H4 (cell line): ENCODE measurements around the gene AKT2. TPM values are rescaled to one million over a fixed set of nuclear protein-coding genes. Genes with fewer than 3 reads are reported as not detected.

Experiments used
- DNase-seq: peaks from one replicate; pipeline ENCODE4 v3.0.0-alpha.2; 2015; ENCODE audit warnings: low spot score
- total RNA-seq: library from RNA; depleted of rRNA; stranded (reverse); fragments of >200 nt; shearing (Covaris generic); gene quantifications from 2 replicates; pipeline ENCODE4 v1.2.3, GENCODE V29; 2014

Gene AKT2
- total RNA-seq, 1 experiment from 2014 or later: 59.2 TPM

DNA sequence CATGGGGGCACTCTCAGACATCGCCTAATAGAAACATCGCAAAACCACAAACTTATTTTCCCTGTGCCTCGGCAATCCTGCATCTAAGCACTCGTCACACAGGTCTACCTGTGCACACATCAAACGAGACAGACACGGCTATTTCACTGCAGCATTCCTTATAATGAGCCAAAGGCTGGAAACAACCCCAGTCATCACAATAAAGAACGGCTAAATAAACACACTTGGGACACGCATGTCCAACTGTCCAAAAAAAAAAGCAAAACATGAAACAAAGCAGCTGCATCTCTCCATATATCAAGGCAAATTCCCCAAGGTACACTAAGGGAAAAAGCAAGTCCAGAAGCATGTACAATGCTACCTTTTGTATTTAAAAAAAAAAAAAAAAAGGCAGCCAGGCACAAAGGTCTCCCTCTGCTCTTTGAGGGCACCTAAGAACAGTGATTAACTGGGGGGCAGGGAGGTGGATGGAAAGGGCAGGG is 31.5 kb downstream of the AKT2 start:
- no peak for DNase-seq

- DNase-seq: no peak
Measured at GRCh38 chr19:40252395-40252794, 32.8 kb downstream of the AKT2 start.

GRCh38 chr19:40251991-40252390 is 33.2 kb downstream of the AKT2 start:
- DNase-seq: no peak

DNA sequence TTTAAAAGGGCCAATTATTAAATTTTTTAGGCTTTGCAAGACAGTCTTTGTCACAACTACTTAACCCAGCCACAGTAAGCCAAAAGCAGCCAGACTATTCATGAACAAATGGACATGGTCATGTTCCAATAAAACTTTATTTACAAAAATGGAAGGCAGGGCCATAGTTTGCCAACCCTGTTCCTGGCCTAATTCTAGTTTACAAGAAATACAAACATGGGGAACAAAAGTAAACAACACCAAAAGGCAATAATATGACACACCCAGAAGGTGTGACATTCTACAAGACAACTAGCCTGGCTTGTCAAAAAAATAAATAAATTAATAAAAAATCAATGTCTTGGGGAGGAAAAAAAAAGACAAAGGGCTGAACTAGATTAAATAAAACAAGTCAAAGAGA is 33.9 kb downstream of the AKT2 start:
- DNase-seq: no peak

GRCh38 chr19:40249781-40250180 is 35.4 kb downstream of the AKT2 start:
- no peak for DNase-seq

GRCh38 chr19:40249201-40249600 is 35.9 kb downstream of the AKT2 start:
- no peak for DNase-seq

GRCh38 chr19:40247735-40248262 is 37.3 kb downstream of the AKT2 start:
- no peak for DNase-seq

DNA sequence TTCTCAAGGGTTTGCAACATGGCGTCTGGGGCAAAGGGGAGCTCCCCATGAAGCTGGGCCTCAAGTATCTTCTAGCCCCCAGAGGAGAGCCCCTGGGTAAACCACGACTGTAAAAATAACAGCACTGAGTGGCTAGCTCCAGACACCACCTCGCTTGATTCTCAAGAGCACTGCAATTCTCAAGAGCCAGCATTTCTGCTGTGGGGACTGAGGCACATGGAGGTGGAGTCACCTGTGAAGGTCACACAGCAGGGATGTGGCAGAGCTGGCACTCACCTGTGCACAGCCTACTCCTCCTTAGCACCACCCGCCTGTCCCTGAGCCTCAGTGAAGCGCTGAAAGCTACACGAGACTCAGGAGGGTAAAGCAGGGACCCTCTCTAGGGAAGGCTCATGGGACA is 38.0 kb downstream of the AKT2 start:
- no peak for DNase-seq

DNA sequence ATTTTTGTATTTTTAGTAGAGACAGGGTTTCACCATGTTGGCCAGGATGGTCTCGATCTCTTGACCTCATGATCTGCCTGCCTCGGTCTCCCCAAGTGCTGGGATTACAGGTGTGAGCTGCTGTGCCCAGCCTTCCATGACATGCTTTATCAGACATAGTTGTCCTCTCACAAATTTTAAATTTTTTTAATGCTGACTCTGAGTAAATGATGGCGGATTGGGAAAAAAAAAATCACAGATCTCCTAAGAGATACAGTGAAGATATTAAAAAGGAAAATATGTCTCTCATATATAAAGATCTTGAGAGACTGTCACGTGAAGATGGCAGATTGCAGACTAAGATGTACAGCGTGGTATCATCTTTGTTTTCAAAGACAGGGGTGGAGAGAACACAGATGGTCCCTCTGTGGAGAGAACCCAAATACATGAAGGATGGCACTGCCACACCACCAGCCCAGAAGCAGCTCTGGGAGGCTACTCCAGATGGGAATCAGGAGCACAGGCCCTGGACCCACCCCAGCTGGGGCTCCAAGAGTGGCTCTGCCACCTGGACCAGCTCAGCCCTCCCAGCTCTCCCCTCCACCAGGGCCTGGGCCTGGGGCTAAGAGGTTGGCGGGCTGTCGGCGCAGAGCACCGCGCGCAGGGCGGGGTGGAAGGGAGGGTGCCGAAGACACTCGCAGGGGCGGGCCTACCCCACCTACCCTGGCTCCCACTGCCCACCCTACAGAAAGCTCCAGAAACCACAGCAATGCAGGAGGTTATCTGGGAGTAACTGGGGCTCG is 38.7 kb downstream of the AKT2 start:
- no peak for DNase-seq

- no peak for DNase-seq
Measured at GRCh38 chr19:40245506-40246128, 39.5 kb downstream of the AKT2 start.

- no peak for DNase-seq
Measured at GRCh38 chr19:40244579-40245317, 40.4 kb downstream of the AKT2 start.

DNA sequence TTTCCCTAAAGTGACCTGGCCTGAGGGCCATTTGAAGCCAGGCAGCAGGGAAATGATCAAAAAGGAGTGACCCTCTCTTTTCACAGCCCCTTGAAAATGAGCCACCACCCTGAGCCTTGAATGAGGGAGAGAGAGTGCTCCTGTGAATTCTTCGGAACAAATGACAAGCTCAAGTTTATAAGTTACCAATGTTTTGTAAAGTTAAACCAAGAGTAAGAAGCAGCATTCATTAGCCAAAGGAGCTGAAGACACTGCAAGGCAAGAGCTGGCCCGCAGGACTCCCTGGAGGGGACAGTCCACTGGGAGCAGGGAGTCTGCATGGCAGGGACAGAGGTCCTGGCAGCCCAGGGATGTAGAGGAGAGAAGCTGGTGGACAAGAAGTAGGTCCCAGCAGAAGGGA is 42.0 kb downstream of the AKT2 start:
- DNase-seq: no peak

DNA sequence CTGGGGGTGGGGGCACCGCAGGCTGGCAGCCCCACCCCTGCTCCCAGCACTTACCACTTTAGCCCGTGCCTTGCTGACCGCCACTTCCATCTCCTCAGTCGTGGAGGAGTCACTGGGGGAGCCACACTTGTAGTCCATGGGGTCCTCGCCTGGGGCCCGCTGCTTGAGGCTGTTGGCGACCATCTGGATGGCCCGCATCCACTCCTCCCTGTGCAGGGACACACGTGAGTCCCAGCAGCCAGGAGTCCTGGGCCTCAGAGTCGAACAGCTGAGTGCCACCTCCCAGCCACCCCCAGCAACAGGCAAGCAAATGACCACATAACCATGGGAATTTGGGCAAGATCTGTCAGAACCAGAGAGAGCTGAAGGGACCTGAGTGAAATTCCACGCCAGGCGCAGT is 42.7 kb downstream of the AKT2 start:
- DNase-seq: no peak

GRCh38 chr19:40241809-40242384 is 43.2 kb downstream of the AKT2 start:
- no peak for DNase-seq

GRCh38 chr19:40241125-40241808 is 43.9 kb downstream of the AKT2 start:
- no peak for DNase-seq

DNA sequence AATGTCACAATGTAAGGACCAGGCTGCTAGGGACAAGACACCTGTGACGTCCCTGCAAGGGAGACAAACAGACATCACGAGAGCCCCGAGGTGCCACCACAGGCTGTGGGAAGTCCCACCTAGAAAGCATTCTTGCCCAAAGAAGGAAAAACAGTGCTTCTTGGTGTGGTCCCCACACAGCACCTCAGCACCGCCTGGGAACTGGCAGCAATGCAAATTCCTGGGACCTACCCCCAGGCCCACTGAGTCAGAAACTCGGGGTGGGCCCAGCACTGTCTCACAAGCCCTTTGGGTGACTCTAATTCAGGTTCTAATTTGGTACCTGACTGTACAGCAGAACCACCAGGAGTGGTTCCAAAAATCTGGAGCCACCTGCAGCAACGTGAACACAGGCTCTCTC is 44.8 kb downstream of the AKT2 start:
- DNase-seq: no peak

DNA sequence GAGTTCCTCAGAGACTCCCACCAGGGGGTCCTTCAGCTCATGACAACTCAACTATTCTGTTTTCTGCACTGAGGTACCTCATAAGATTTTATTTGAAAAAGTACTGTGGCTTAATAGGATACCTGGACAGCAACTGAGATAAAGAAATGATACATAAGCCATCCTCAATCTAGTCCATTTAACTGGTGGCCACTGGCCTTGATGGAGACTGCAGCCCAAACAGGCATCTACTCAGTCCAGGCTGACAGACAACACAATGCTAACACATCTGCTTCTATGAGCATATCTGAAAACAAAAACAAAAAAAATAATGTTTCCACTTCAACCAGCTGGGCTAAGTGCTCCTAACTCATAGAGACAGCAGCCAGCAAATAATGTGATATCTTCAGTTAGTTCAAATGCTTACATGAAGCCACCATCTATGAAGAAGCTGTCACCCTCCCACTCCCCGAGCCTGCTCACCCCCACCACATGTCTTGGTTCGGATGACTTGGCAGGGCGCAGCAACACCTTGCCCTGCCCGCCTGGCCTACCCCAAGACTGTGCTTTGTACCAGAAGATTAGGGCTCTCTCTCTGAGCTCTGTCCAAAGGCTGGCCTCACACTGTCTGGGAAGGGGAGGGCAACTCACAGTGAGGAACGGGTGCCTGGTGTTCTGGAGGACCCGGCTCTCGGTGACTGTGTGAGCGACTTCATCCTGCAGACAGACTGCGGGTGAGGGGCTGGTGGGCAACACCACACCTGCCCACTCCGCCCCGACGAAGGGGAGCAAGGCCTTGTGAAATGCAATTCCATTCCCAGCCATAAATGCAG is 45.5 kb downstream of the AKT2 start:
- DNase-seq: no peak

DNA sequence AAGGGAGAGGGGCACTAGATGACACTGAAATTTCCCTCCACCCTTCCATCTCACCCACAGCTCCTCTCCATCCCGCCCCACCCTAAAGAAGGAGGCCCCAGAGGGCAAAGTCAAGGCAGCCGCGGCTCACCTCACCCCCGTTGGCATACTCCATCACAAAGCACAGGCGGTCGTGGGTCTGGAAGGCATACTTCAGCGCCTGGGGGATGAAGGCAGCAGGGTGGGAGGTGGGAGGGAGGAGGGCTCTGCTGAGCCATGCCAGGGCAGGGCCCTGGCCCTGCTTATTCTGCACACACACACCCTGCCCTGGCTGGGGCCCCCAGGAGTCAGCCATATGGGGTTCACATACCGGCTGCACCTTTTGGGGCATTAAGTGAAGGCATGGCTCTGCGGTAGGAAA is 46.4 kb downstream of the AKT2 start:
- no peak for DNase-seq

DNA sequence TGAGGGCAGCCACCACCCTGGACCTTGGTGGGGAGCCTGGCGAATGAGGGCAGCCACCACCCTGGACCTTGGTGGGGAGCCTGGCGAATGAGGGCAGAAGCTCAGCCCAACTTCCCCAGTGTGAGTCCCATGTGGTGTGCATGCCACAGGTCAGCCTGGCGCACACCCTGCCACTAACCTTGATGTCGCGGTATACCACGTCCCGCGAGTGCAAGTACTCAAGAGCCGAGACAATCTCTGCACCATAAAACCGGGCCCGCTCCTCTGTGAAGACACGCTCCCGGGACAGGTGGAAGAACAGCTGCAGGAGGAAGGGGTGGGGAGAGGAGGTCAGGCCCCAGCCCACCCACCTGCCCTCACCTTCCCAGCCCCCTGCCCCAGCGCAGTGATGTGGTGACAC is 47.4 kb downstream of the AKT2 start:
- no peak for DNase-seq

GRCh38 chr19:40236366-40236765 is 48.8 kb downstream of the AKT2 start:
- no peak for DNase-seq

GRCh38 chr19:40236026-40236355 is 49.2 kb downstream of the AKT2 start:
- no peak for DNase-seq
